Stimulated activated naive CD8-positive, alpha-beta T cell treated with anti-CD3 and anti-CD28 coated beads, Interleukin-15, amount 100 ng/mL, for 72 hours (primary cell): ENCODE data around the gene HHIPL1.

Source experiments
- ATAC-seq: fragments of 150-1000 bp; cut with Tn5 transposase; 2 replicates; pipeline ENCODE4 v1.10.0; 2021; ENCODE audit warnings: mild to moderate bottlenecking, moderate library complexity
- DNase-seq, 2 donors: peaks; one replicate each; pipeline ENCODE4 v3.0.0; 2021 to 2022
- H3K27ac Mint-ChIP-seq, 2 donors: one replicate each; pipeline ENCODE4 v1.8.0; 2022; ENCODE audit warnings: mild to moderate bottlenecking in 2 of 2, mixed read lengths in 2 of 2, moderate library complexity in 2 of 2
- H3K27me3 Mint-ChIP-seq: one replicate; pipeline ENCODE4 v1.8.0; 2022; ENCODE audit warnings: mixed read lengths
- H3K4me1 Mint-ChIP-seq: one replicate; pipeline ENCODE4 v1.8.0; 2022; ENCODE audit warnings: mild to moderate bottlenecking, mixed read lengths
- H3K4me3 Mint-ChIP-seq, 2 donors: one replicate each; pipeline ENCODE4 v1.8.0; 2022; ENCODE audit warnings: mild to moderate bottlenecking in 2 of 2, mixed read lengths in 2 of 2, moderate library complexity in 1 of 2
- H3K9me3 Mint-ChIP-seq, 2 donors: one replicate each; pipeline ENCODE4 v1.8.0; 2022; ENCODE audit warnings: mixed read lengths in 2 of 2

HHIPL1 gene

DNA sequence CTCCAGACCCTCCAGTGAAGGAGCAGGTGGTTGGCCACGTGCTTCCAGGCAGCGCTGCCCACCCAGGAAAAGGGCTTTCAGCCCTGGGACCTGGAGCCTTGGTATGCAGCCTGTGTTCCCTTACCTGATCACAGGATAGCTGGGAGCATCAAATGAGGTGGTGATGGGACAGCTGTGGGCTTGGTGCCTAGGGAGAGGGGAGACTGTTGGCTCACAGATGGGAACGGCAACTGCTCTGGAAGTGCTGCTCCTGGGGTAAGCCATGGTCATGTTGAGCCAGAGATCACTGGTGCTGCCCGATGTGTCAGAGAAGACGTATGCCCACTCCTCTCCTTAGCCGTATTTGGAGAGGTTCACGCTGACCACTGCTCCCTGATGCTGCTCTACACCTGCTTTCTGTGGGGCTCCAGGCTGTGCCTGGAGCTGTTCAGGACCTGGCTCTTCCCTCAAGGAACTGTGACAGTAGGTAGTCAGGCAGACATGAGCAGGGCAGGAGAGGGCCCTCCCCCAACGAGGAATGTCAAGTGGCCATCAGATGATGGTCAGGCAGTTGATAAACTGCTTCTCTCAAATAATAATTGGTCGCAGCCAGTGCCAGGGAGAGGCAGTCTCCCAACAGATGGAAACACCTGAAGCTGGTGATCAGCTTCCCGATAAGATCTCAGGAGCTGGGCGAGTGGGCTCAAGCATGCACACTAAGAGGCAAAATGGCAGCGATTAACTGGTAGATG is 36.3 kb downstream of the HHIPL1 start:
- no peak for DNase-seq
- peaks cover 17% of the 10 kb centered on the region for H3K27me3 Mint-ChIP-seq
- H3K4me1 Mint-ChIP-seq = peaks cover 13% of the 10 kb centered on the region
- peaks cover 5 to 10% of the 10 kb centered on the region in 2 donors for H3K9me3 Mint-ChIP-seq
- no peak for ATAC-seq
- no peak overlapping the region for H3K4me3 Mint-ChIP-seq
- no peak overlapping the region for H3K27ac Mint-ChIP-seq

DNA sequence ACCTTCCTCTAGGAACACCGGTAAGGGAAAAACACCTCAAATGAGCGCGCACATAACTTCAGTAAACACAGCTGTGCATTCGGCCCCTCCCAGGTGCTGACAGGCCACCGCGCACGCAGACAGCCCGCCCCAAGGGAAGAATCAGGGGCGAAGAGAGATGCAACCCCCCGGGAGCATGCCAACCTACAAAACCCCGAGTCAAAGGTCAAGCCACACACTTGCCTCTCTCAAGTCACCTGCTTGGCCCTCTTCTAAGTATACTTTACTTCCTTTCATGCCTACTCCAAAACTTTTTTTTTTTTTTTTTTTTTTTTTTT is 36.9 kb downstream of the HHIPL1 start:
- Mint-ChIP-seq H3K4me3 (no peak overlapping the region), H3K27me3 (peaks cover 18% of the 10 kb centered on the region), H3K9me3 (peaks cover 5 to 10% of the 10 kb centered on the region in 2 donors), H3K4me1 (peaks cover 8% of the 10 kb centered on the region), H3K27ac (no peak overlapping the region)
- ATAC-seq (no peak), DNase-seq (no peak)

DNA sequence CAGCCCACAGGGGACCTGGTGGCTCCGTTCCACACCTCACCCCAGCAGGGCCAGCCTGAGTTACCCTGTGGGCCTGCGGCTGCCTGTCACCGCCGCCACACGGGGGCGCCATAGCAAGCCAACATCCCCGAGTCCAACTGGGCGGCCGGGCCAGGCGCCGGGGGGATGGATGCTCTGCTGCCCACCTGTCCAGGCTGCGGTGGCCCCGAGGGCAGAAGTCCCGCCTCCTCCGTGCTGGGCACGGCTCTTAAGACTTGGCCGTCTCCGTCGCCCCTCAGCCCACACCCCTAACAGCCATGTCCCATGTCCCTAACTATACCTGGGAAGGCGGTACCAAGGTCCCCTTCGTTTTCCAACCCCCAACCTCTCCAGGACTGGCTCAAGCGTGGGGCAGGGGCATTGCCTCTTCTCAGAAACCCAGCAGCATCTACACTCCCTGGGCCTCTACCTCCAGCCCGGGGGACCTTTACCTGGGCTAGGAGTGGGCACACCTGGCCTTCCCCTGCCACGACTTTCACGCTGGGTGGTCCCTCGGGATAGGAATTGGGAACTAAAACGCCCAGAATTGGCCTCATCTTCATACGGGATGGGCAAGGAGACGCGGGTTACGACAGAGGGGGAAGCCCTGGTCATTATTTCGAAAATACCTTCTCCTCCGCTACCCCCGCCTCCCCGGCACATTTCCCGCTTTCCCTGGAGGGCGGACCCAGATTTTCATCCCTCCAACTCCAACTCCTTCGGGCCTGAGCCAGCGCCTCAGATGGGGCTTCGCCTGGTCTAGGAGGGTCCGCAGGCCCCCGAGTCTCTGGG is 38.1 kb downstream of the HHIPL1 start:
- Mint-ChIP-seq H3K4me1 (peaks cover 13% of the 10 kb centered on the region), H3K9me3 (peaks cover 5 to 10% of the 10 kb centered on the region in 2 donors), H3K27me3 (peaks cover 29% of the 10 kb centered on the region), H3K4me3 (peak overlapping the region; percentile 90 to 96), H3K27ac (peak overlapping the region; percentile 40 to 91)
- ATAC-seq (peak; percentile 59), DNase-seq (peak; percentile 83 to 84)

DNA sequence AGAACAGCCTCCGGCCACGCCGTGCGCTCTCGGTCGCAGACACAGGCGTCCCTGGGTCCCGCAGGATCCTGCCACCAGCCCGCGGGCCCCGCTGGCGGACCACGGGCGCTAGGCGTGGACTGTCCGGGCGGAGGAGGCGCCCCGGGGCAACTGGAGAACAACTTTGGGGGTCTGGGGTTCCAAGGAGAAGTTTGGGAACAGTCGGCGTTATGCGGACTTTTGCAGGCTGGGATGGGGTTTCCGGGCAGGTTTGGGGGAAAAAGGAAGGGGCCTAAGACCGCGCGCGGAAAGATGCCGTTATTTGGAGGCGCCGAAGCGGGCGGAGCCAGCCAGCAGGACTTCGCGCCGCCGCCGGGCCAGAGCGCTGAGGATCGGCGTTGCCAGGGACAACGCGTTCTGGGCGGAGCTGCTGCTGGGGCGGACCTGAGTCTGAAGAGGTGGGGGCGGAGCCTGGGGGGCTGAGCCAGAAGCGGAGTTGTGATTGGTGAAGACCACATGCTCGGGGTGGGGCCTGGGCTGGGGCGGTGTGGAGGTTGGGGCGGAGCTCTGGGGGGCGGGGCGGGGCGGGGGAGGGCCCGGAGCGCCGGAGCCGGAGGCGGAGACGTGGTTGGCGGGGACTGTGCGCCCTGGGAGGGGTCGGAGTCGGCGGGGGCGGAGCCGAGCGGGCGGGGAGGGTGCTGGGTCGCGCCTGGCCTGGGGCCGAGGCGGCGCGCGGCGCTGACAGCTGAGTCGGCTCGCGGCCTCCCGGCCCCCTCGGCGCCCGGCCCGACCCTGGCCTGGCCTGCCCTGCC is 38.9 kb downstream of the HHIPL1 start, which contains the start of gene CYP46A1:
Gene CYP46A1 (plus strand): TSS at position 680 of the 791 bp plus-strand sequence. CDS start 120 bp downstream, outside the sequence.
- peak; percentile 100 for DNase-seq
- peaks cover 0 to 2% of the 10 kb centered on the region in 2 donors for H3K9me3 Mint-ChIP-seq
- H3K4me3 Mint-ChIP-seq = peak within 1 kb of the TSS; percentile 90 to 96
- H3K27me3 Mint-ChIP-seq = peaks cover 37% of the 10 kb centered on the region
- peak; percentile 93 for ATAC-seq
- H3K27ac Mint-ChIP-seq = peak within 1 kb of the TSS; percentile 72 to 91
- peaks cover 21% of the 10 kb centered on the region for H3K4me1 Mint-ChIP-seq

DNA sequence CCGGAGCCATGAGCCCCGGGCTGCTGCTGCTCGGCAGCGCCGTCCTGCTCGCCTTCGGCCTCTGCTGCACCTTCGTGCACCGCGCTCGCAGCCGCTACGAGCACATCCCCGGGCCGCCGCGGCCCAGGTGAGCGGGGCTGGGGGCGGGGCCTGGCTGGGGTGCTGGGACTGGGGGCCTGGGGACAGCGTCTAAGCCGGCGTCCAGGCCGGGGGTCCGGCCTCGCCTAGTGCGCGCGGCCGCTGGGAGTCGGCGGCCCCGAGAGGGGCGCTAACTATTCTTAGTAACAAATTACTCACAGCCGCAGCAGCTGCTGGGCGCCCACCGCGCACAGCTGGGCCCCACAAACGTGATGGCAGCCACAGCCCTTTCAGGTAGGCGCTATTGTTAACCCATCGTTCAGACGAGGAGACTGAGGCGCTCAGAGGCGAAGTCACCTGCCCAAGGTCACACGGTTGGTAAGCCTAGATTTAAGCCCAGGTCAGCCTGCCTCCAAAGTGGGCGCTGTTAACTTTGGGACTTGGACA is 39.5 kb downstream of the HHIPL1 start:
- H3K4me3 Mint-ChIP-seq = no peak overlapping the region

DNA sequence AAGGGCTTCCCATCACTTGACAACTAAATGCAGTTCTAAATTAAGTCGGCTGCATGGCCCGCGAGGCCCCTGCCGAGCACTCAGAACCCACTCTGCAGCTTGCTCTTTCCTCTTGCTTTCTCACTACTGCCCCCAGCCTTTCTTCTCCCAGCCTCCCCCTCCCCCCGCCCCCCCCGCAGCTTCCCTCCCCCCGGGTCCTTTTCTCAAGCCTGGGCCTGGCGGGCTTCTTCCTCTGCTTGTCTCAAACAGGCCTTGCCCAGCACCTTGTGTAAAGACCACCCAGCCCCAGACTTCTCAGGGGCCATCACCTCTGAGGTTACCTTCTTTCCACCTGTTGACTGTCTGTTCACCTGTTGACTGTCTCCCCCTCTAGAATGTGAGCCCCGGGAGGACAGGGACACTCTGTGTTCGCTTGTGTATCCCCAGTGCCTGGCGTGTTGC is 40.2 kb downstream of the HHIPL1 start:
- Mint-ChIP-seq H3K9me3 (no peaks in the 10 kb centered on the region), H3K27me3 (peaks cover 51% of the 10 kb centered on the region), H3K4me3 (peak overlapping the region; percentile 44 to 62), H3K27ac (no peak overlapping the region), H3K4me1 (peaks cover 24% of the 10 kb centered on the region)
- DNase-seq = peak in 1 of 2 donors; percentile 6
- ATAC-seq = no peak

More for the DNA sequence above, 39.5 kb downstream of the HHIPL1 start:
- H3K4me1 Mint-ChIP-seq = peaks cover 24% of the 10 kb centered on the region
- no peak for DNase-seq
- H3K9me3 Mint-ChIP-seq = no peaks in the 10 kb centered on the region
- H3K27ac Mint-ChIP-seq = no peak overlapping the region
- H3K27me3 Mint-ChIP-seq = peaks cover 44% of the 10 kb centered on the region
- ATAC-seq = peak; percentile 51

DNA sequence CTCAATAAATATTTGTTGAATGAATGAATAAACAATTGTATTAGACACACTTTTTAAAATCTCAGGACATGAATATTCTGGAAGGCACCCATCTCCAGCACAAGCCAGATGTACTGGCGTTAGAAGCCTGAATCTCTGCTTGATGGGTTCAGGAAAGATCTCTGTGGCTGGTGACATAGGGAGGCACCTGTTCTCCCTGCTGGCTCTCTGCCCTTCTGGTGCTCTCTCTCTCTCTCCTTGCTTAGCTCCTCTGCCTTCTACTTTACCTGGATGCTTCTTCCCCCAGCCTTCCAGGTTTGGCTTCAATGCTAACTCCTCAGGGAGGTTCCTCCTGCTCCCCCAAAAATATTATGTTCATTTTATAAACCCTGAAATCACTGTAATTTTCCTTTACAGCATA is 40.7 kb downstream of the HHIPL1 start:
- H3K4me1 Mint-ChIP-seq = peaks cover 24% of the 10 kb centered on the region
- no peaks in the 10 kb centered on the region for H3K9me3 Mint-ChIP-seq
- H3K27me3 Mint-ChIP-seq = peaks cover 55% of the 10 kb centered on the region
- H3K27ac Mint-ChIP-seq = no peak overlapping the region
- ATAC-seq = no peak
- H3K4me3 Mint-ChIP-seq = peak overlapping the region; percentile 44 to 48
- peak in 1 of 2 donors; percentile 1 for DNase-seq

DNA sequence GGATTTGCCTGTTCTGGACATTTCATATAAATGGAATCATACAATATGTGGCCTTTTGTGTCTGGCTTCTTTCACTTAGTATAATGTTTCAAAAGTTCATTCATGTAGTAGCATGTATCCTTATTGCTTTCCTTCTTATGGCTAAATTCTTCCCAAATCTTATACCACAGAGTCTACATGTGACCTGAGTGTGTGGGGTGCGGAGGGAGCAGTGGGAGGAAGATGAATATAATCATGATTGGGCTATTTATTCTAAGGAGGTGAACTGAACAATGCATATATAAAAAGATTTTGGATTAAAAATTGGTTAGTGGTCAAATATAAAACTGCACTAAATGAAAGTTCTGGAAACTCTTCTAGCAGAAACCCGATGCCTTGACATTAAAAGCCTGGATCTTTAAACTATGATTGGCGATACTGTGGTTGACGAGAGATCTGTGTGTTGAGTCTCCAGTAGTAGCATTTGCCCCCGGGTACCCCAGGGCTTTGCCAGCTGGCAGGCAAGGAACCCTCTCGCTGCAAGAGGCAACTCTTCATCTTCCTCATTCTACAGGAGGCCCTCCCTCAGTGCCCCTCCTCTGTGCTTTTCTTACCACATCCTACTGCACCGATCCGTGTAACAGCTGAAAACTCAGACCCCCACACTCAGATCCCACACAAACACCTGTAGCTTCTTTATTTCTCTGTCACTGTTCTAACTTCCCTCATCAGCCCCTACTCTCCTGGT is 41.8 kb downstream of the HHIPL1 start:
- Mint-ChIP-seq H3K9me3 (no peaks in the 10 kb centered on the region), H3K4me1 (peaks cover 24% of the 10 kb centered on the region), H3K27ac (no peak overlapping the region), H3K27me3 (peaks cover 66% of the 10 kb centered on the region), H3K4me3 (no peak overlapping the region)
- ATAC-seq (no peak), DNase-seq (peak in 1 of 2 donors; percentile 4)

DNA sequence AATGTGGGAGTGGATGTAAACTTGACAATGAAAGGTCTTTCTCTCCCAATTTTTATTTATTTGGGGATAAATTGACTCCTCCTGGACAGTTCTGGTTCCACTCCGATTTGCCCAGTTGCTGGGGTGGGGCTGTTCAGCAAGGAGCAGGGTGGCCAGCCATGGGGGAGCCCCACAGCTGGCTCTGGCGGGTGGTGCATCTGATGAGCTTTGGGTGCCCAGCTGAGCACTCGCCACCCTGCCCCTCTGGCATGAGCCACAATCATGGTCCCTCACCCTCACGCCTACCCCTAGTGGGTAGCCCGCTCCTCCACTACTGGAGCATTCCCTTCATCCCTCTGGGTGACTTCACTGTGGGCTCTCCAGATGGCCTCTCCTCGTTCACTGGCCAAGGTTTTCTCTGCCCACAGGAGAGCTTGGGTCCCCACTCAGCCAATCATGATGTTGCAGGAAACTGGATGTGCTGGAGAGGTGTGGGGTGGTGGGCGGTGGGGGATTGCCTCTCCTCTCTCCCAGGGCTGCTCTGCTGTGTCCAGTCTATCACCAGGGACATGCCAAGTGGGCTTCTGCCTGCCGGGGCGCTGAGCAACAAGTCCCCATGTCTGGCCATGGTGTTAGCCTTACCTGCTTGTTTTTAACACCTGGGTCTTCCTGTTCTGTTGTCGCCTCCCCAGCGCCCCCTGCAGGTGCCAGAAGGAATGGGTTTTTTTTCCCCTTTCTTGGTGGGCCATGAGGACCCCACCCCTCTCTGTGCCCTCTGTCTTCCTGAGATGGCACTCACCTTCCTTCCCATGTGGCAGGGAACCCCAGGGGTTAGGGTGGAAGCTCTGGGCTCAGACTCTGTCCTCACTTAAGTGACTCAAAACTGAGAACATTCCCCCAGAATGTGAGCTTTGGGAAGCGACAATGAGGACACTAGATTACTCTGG is 42.6 kb downstream of the HHIPL1 start:
- H3K4me1 Mint-ChIP-seq = peaks cover 22% of the 10 kb centered on the region

DNA sequence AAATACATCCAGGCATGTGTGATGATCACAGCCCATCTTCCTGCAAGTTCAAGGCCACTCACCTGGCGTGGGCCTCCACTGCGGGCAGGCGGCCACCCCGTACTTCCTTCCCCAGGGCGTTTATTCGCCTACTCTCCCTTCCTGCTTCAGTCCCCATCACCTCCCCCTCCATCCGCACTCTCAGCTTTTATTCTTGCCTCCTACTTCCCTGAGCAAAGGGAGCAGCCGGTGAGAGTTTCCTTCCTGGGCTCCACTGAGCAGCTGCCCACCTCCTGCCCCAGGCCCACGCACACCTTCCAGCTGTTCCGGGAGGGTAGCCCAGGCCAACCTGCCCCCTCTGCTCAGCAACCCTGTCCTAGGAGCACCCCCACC is 43.3 kb downstream of the HHIPL1 start:
- no peak overlapping the region for H3K4me3 Mint-ChIP-seq
- peaks cover 68% of the 10 kb centered on the region for H3K27me3 Mint-ChIP-seq
- ATAC-seq = no peak
- no peaks in the 10 kb centered on the region for H3K9me3 Mint-ChIP-seq
- H3K27ac Mint-ChIP-seq = no peak overlapping the region
- H3K4me1 Mint-ChIP-seq = peaks cover 17% of the 10 kb centered on the region
- DNase-seq = no peak

More for the DNA sequence above, 42.6 kb downstream of the HHIPL1 start:
- DNase-seq (peak; percentile 31 to 38), ATAC-seq (no peak)
- no peaks in the 10 kb centered on the region for H3K9me3 Mint-ChIP-seq
- peaks cover 68% of the 10 kb centered on the region for H3K27me3 Mint-ChIP-seq
- no peak overlapping the region for H3K4me3 Mint-ChIP-seq
- H3K27ac Mint-ChIP-seq = no peak overlapping the region

DNA sequence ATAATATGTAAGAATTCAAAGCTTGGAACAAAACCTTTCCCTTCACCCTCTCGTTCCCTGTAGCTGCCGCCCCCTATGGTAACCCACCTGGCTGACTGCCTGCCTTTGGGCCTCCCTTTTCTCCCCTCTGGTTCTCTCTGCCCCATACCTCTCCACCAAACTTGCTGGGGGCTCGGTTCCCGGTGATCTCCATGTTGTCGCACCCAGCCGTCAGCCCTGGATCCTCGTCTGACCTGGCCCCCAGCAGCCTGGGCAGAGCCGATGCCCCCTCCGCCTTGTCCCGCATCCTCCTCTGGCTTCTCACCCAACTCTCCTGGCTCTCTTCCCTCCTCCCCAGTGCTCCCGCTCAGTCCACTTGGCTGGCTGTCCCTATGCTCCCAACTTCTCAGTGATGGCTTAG is 43.7 kb downstream of the HHIPL1 start:
- Mint-ChIP-seq H3K27me3 (peaks cover 68% of the 10 kb centered on the region), H3K4me1 (peaks cover 17% of the 10 kb centered on the region), H3K27ac (no peak overlapping the region), H3K9me3 (no peaks in the 10 kb centered on the region), H3K4me3 (no peak overlapping the region)
- ATAC-seq (no peak), DNase-seq (no peak)

DNA sequence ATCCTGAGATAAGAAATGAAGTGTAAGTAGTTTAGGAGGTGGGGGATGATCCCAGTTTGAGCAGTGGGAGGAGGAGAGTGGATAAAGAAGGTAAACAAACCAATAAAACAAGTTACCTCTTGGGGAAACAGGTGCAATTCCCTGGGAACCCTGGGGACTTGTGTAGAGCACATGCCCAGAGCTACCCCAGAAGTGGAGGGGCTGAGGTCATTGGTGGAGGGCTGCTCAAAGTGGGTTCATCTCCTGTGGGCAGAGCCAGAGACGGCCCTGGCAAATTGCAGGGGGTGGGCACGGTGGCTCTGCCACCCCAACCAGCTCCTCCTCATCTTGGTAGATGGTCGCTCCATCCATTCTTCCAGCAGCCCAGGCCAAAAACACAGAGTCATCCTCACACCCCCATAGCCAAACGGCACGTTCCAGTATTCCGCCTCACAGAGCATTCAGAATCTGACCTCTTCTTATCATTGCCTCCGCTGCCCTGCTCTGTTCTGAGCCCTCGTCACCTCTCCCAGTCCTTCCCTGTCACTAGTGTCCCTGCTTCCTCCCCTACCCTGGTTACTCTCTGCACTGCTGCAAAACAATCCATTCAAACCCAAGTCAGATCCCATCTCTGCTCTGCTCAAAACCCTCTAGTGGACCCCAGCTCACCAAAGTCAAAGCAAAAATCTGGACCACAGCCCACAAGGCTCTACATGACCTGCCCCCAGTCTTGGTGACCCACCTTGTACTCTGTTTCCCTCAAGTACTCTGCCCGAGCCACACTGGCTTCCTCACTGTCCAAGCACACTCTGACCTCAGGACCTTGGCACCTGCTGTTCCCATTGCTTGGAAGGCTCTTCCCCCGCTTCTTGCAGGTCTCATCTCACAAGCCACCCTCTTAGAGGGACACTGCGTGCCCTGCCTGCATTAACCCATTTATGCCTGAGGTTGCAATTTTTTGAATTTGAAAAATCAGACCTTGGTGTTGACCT is 44.6 kb downstream of the HHIPL1 start:
- Mint-ChIP-seq H3K27ac (no peak overlapping the region), H3K27me3 (peaks cover 68% of the 10 kb centered on the region), H3K4me3 (no peak overlapping the region), H3K9me3 (no peaks in the 10 kb centered on the region), H3K4me1 (peaks cover 17% of the 10 kb centered on the region)
- ATAC-seq (no peak), DNase-seq (no peak)

DNA sequence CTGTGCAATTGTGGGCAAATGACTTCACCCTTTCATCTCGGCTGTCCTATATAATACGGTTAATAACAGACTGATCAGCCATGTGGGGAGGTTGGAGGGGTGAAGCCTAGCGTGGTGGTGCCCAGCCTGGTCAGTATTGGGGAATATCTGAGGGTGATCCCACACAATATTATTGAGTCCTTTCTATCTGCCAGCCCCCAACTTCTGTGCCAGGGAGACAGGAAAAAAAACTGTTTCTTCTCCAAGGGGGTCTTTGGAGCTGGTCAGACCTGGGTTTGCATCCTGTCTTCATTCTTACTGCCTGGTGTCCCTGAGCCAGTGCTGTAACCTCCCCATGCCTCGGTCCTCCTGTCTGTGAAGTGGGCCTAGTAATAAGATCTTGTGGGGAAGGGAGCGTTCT is 45.7 kb downstream of the HHIPL1 start:
- no peak for ATAC-seq
- peaks cover 61% of the 10 kb centered on the region for H3K27me3 Mint-ChIP-seq
- peaks cover 17% of the 10 kb centered on the region for H3K4me1 Mint-ChIP-seq
- no peak for DNase-seq
- no peak overlapping the region for H3K4me3 Mint-ChIP-seq
- H3K27ac Mint-ChIP-seq = no peak overlapping the region
- no peaks in the 10 kb centered on the region for H3K9me3 Mint-ChIP-seq
